HCT116 (cell line): ENCODE data around the gene MITD1. TPM values are rescaled to one million over a fixed set of nuclear protein-coding genes. Genes with fewer than 3 reads are reported as not detected.

ENCODE experiments used
- CBX3 ChIP-seq: IDR thresholded peaks from 2 replicates; pipeline ENCODE4 v1.6.1; 2012; ENCODE audit warnings: low read depth
- EGR1 ChIP-seq: IDR thresholded peaks from 2 replicates; pipeline ENCODE4 v1.6.1; 2012; ENCODE audit warnings: low read depth
- EZH2phosphoT487 ChIP-seq: fragments of 200-600 bp; IDR thresholded peaks from 2 replicates; pipeline ENCODE4 v1.6.1; 2018; ENCODE audit warnings: antibody characterized with exemption, borderline replicate concordance
- FOSL1 ChIP-seq: IDR thresholded peaks from 2 replicates; pipeline ENCODE4 v1.6.1; 2012; ENCODE audit warnings: low read depth
- POLR2A ChIP-seq: IDR thresholded peaks from 2 replicates; pipeline ENCODE4 v1.7.0; 2011; ENCODE audit warnings: borderline replicate concordance; ENCODE audit not compliant: insufficient read depth, insufficient read length; ENCODE audit errors: extremely low read depth
- POLR2AphosphoS5 ChIP-seq: IDR thresholded peaks from 2 replicates; pipeline ENCODE4 v1.6.1; 2011; ENCODE audit warnings: mild to moderate bottlenecking, low read depth, low read length, moderate library complexity
- SIN3A ChIP-seq: IDR thresholded peaks from 2 replicates; pipeline ENCODE4 v1.6.1; 2012; ENCODE audit warnings: low read depth
- SP1 ChIP-seq: IDR thresholded peaks from 2 replicates; pipeline ENCODE4 v1.6.1; 2012; ENCODE audit warnings: low read depth
- TCF7L2 ChIP-seq: IDR thresholded peaks from 2 replicates; pipeline ENCODE4 v1.7.0; 2011; ENCODE audit warnings: borderline replicate concordance, inconsistent platforms; ENCODE audit not compliant: insufficient read depth, insufficient read length; ENCODE audit errors: extremely low read depth
- ZFX ChIP-seq: fragments of 450-650 bp; IDR thresholded peaks from 2 replicates; pipeline ENCODE4 v1.6.1; 2017
- ZNF274 ChIP-seq: fragments of 200-500 bp; sonication (Bioruptor generic); IDR thresholded peaks from 2 replicates; pipeline ENCODE4 v1.6.1; 2014; ENCODE audit warnings: mild to moderate bottlenecking, low read depth, low read length, inconsistent platforms
- total RNA-seq: library from RNA; stranded (reverse); gene quantifications from one replicate; pipeline ENCODE4 v1.2.1, GENCODE V29; 2021; ENCODE audit not compliant: unreplicated experiment
- TF ChIP-seq, protein P1 (sequence below): IDR thresholded peaks from 2 replicates; pipeline ENCODE4 v1.6.1; 2012; ENCODE audit warnings: low read depth
- TF ChIP-seq, protein P2 (sequence below): IDR thresholded peaks from 2 replicates; pipeline ENCODE4 v1.6.1; 2011; ENCODE audit warnings: mild to moderate bottlenecking, low read length, moderate library complexity; ENCODE audit not compliant: insufficient replicate concordance; ENCODE audit errors: extremely low read depth

MITD1 gene
- total RNA-seq, 1 experiment from 2014 or later: 20.7 TPM

DNA sequence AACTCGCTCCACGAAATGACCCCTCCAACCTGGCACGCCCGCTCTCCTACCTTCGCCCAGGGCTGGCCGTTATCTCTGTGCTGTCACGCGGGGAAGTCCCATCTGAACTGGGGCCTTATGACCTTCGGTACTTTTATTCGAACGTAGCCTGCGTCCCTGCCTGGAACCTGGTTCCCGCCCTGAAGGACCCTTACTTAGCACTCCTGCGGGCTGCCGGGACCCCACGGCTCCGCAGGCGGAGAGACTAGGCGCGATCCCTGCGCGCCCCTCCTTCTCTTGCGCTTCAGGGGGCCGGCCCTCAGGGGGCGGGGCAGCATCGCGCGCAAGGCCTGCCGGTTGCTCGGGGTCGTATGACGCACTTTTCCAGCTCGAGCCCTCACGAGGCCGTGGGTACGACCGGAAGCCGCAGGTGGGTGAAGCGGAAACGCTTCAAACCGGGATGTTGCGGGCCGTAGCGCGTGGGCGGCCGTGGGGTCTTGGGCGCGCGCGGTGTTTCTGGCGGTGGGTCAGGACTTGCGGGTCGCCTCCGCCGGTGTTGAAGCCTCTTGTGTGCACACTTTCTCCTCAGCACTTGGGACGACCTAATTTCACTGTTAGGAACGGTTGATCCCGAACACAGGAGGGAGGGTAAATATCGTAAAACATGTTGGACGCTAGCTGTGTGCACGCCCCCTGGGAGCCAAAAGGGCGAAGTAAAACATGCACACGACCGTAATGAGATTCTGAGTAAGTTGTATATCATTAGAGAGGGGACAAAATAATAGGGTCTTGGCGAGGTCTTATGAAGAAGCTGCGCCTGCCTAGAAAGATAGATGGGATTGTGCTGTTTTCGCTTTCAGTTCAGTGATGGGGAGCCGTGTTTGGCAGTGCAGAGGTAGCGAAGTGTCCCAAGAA lies 26.0 kb downstream of the MITD1 start, which contains the start of the genes LIPT1 and TSGA10 (continued):
- TF ChIP-seq, protein P1, sequence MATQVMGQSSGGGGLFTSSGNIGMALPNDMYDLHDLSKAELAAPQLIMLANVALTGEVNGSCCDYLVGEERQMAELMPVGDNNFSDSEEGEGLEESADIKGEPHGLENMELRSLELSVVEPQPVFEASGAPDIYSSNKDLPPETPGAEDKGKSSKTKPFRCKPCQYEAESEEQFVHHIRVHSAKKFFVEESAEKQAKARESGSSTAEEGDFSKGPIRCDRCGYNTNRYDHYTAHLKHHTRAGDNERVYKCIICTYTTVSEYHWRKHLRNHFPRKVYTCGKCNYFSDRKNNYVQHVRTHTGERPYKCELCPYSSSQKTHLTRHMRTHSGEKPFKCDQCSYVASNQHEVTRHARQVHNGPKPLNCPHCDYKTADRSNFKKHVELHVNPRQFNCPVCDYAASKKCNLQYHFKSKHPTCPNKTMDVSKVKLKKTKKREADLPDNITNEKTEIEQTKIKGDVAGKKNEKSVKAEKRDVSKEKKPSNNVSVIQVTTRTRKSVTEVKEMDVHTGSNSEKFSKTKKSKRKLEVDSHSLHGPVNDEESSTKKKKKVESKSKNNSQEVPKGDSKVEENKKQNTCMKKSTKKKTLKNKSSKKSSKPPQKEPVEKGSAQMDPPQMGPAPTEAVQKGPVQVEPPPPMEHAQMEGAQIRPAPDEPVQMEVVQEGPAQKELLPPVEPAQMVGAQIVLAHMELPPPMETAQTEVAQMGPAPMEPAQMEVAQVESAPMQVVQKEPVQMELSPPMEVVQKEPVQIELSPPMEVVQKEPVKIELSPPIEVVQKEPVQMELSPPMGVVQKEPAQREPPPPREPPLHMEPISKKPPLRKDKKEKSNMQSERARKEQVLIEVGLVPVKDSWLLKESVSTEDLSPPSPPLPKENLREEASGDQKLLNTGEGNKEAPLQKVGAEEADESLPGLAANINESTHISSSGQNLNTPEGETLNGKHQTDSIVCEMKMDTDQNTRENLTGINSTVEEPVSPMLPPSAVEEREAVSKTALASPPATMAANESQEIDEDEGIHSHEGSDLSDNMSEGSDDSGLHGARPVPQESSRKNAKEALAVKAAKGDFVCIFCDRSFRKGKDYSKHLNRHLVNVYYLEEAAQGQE: no peak
- peak; percentile 86 for TF ChIP-seq POLR2AphosphoS5
- no peak for TF ChIP-seq TCF7L2
- TF ChIP-seq ZNF274: no peak
- peak; percentile 79 for TF ChIP-seq CBX3
- TF ChIP-seq EZH2phosphoT487: no peak
- TF ChIP-seq SIN3A: peak; percentile 96
- TF ChIP-seq EGR1: peak; percentile 99
- TF ChIP-seq, protein P2, sequence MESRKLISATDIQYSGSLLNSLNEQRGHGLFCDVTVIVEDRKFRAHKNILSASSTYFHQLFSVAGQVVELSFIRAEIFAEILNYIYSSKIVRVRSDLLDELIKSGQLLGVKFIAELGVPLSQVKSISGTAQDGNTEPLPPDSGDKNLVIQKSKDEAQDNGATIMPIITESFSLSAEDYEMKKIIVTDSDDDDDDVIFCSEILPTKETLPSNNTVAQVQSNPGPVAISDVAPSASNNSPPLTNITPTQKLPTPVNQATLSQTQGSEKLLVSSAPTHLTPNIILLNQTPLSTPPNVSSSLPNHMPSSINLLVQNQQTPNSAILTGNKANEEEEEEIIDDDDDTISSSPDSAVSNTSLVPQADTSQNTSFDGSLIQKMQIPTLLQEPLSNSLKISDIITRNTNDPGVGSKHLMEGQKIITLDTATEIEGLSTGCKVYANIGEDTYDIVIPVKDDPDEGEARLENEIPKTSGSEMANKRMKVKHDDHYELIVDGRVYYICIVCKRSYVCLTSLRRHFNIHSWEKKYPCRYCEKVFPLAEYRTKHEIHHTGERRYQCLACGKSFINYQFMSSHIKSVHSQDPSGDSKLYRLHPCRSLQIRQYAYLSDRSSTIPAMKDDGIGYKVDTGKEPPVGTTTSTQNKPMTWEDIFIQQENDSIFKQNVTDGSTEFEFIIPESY: peak; percentile 29
- TF ChIP-seq POLR2A: peak; percentile 90
- peak; percentile 14; the same call in 1 of the 2 replicates for TF ChIP-seq ZFX
- peak; percentile 74 for TF ChIP-seq SP1
- no peak for TF ChIP-seq FOSL1
